ENCODE results near the gene NTF3. TPM values are rescaled to one million over a fixed set of nuclear protein-coding genes. Genes with fewer than 3 reads are reported as not detected.

The NTF3 gene
- total and polyA plus RNA-seq, 2 of the 8 experiments (the other 6 are each of a cell fraction or from before 2014, with no cell fraction given): 1.4 to 2.3 TPM

DNA sequence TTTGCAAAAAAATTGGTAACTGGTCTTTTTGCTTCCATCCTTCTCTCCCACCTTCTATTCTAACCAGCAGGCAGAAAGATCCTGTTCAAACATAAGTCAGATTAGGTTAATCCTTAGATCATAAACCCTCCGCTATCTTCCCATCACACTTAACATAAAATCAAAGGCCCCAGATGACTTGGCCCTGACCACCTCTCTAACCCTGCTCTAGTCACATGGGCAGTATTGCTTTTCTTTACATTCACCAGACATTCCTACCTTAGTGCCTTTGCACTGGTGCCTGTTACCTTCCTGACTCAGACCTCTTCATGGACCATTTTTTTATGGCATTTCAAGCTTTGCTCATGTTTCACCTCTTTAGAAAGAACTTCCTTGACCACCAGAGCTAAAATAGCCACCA is 83.5 kb downstream of the NTF3 start:
- H3K9me3 ChIP-seq (ENCODE audit: insufficient read depth in 2 of 2, low read depth in 1 of 2, low read length in 1 of 2): no peaks in the 10 kb centered on the region
- no peak overlapping the region for H3K9ac ChIP-seq (replicated peaks in 1 of 4; ENCODE audit: extremely low read depth in 1 of 4, low read depth in 3 of 4, low read length in 3 of 4)
- no peak overlapping the region for H2AFZ ChIP-seq (ENCODE audit: low read length)
- TF ChIP-seq SIRT6 (IDR thresholded peaks at IDR 0.05; ENCODE audit: low read length) (no peak), RAD21 (IDR thresholded peaks at IDR 0.05 in 1 of 2, conservative IDR thresholded peaks at IDR 0.05 in 1 of 2; ENCODE audit: low read depth in 2 of 2, low read length in 2 of 2) (no peak), EP300 (IDR thresholded peaks at IDR 0.05; ENCODE audit: borderline replicate concordance in 1 of 2, low read depth in 2 of 2, low read length in 2 of 2) (no peak), RNF2 (IDR thresholded peaks at IDR 0.05; ENCODE audit: borderline replicate concordance, low read depth, low read length, missing control alignments, poor library complexity, severe bottlenecking) (no peak), SIX5 (IDR thresholded peaks at IDR 0.05; ENCODE audit: low read depth, low read length) (no peak), BCL11A (IDR thresholded peaks at IDR 0.05; ENCODE audit: low read depth in 2 of 2, low read length in 2 of 2) (no peak), RXRA (IDR thresholded peaks at IDR 0.05; ENCODE audit: insufficient read depth, low read depth, low read length) (no peak), GABPA (IDR thresholded peaks at IDR 0.05; ENCODE audit: borderline replicate concordance, insufficient read depth, low read length) (no peak), KDM4A (IDR thresholded peaks at IDR 0.05; ENCODE audit: low read depth, low read length, severe bottlenecking) (no peak), POU5F1 (IDR thresholded peaks at IDR 0.05; ENCODE audit: low read depth, low read length) (no peak)
- H3K56ac ChIP-seq (replicated peaks; ENCODE audit: insufficient read length, low read depth, low read length): no peak overlapping the region
- no peak overlapping the region for H4K91ac ChIP-seq (replicated peaks; ENCODE audit: insufficient read length, low read length)
- DNase-seq (ENCODE audit: low read depth in 1 of 2, low spot score in 2 of 2): no peak
- H2BK15ac ChIP-seq (ENCODE audit: low read length): no peak overlapping the region
- H3K79me1 ChIP-seq (ENCODE audit: low read depth, low read length): no peaks in the 10 kb centered on the region
- H3K14ac ChIP-seq (ENCODE audit: insufficient read length): no peak overlapping the region
- H3K4me3 ChIP-seq (ENCODE audit: extremely low read depth in 1 of 4, insufficient read depth in 2 of 4, low read depth in 3 of 4, low read length in 4 of 4): no peak overlapping the region
- H2BK5ac ChIP-seq (ENCODE audit: low read depth, low read length): no peak overlapping the region
- no peak overlapping the region for H2BK12ac ChIP-seq (ENCODE audit: low read depth, low read length)
- peaks cover 0 to 14% (median 6%) of the 10 kb centered on the region in 4 experiments; a peak in 5 of 7 replicates for H3K4me1 ChIP-seq (replicated peaks in 1 of 4; ENCODE audit: control insufficient read depth in 3 of 4, insufficient read depth in 4 of 4, low read length in 3 of 4)
- H3K4me2 ChIP-seq (ENCODE audit: insufficient read depth in 1 of 2, low read depth in 2 of 2, low read length in 2 of 2): no peak overlapping the region
- H3K36me3 ChIP-seq (ENCODE audit: control insufficient read depth in 2 of 4, insufficient read depth in 4 of 4, low read length in 3 of 4): no peaks in the 10 kb centered on the region
- H2BK120ac ChIP-seq (replicated peaks; ENCODE audit: low read depth, low read length): no peak overlapping the region
- H4K5ac ChIP-seq (ENCODE audit: insufficient read length, low read depth, low read length): no peak overlapping the region
- no peaks in the 10 kb centered on the region for H3K23me2 ChIP-seq (ENCODE audit: low read depth, low read length)
- no peaks in the 10 kb centered on the region for H3K27me3 ChIP-seq (replicated peaks in 1 of 4; ENCODE audit: control insufficient read depth in 3 of 4, extremely low read depth in 1 of 4, insufficient read depth in 3 of 4, low read length in 3 of 4)
- H2BK20ac ChIP-seq (ENCODE audit: low read length): no peak overlapping the region
- H3K23ac ChIP-seq (ENCODE audit: insufficient read length): no peak overlapping the region
- no peaks in the 10 kb centered on the region for H3K79me2 ChIP-seq (ENCODE audit: control insufficient read depth in 1 of 2, insufficient read depth in 2 of 2, low read length in 2 of 2)
- ChIA-PET POLR2A (ENCODE audit: partially characterized antibody) (no interaction called here), CTCF (ENCODE audit: partially characterized antibody) (no interaction called here)
- no peak overlapping the region for H3K18ac ChIP-seq (ENCODE audit: extremely low read depth, low read length)
- no peak for FAIRE-seq
- 100% methylated on average over 1 of the region's 1 CpG; no CpG with 5 or more reads in 1 of the 2 experiments for WGBS, 2 experiments (ENCODE audit: extremely low coverage in 1 of 2, insufficient coverage in 1 of 2, insufficient read length in 1 of 2, insufficient replicate concordance in 2 of 2, low coverage in 1 of 2, low lambda C conversion rate in 2 of 2, missing lambda C conversion rate in 1 of 2)
- H2AK5ac ChIP-seq (ENCODE audit: low read depth, low read length): no peak overlapping the region
- no peaks in the 10 kb centered on the region for H4K20me1 ChIP-seq (replicated peaks in 1 of 2; ENCODE audit: control insufficient read depth in 1 of 2, insufficient read depth in 2 of 2, low read length in 2 of 2)
- H4K8ac ChIP-seq (ENCODE audit: extremely low read depth, insufficient read depth, low read length): no peak overlapping the region
- H3K4ac ChIP-seq (replicated peaks; ENCODE audit: insufficient read length, low read depth, low read length): no peak overlapping the region
- no peak overlapping the region for H3K27ac ChIP-seq (ENCODE audit: low read depth, low read length)
